Measurements from ENCODE around the gene KCTD2.

GRCh38 chr17:75061055-75061438 is 14.0 kb downstream of the KCTD2 start:
- TF ChIP-seq POLR2A (IDR thresholded peaks at IDR 0.05) = no peak
- TF ChIP-seq POLR2AphosphoS5 (IDR thresholded peaks at IDR 0.05) = no peak
- no peak for TF ChIP-seq CTCF (IDR thresholded peaks at IDR 0.05)

All from stomach (tissue), 4 donors.